ENCODE data around the gene LRP1-AS.

GRCh38 chr12:57185906-57186508, 38.6 kb upstream of the LRP1-AS start:
- TF ChIP-seq, protein P1, sequence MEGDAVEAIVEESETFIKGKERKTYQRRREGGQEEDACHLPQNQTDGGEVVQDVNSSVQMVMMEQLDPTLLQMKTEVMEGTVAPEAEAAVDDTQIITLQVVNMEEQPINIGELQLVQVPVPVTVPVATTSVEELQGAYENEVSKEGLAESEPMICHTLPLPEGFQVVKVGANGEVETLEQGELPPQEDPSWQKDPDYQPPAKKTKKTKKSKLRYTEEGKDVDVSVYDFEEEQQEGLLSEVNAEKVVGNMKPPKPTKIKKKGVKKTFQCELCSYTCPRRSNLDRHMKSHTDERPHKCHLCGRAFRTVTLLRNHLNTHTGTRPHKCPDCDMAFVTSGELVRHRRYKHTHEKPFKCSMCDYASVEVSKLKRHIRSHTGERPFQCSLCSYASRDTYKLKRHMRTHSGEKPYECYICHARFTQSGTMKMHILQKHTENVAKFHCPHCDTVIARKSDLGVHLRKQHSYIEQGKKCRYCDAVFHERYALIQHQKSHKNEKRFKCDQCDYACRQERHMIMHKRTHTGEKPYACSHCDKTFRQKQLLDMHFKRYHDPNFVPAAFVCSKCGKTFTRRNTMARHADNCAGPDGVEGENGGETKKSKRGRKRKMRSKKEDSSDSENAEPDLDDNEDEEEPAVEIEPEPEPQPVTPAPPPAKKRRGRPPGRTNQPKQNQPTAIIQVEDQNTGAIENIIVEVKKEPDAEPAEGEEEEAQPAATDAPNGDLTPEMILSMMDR (IDR thresholded peaks at IDR 0.05), result no peak
- no peak for TF ChIP-seq POLR2AphosphoS5 (IDR thresholded peaks at IDR 0.05)
- no peak for TF ChIP-seq POLR2A (IDR thresholded peaks at IDR 0.05; ENCODE audit: low read depth)
- no peak for TF ChIP-seq EP300 (IDR thresholded peaks at IDR 0.05)
